ENCODE measurements around the gene DHX36. TPM values are rescaled to one million over a fixed set of nuclear protein-coding genes. Genes with fewer than 3 reads are reported as not detected.

Gene DHX36
- total RNA-seq, 1 donor from 2014 or later, result 93.4 TPM

DNA sequence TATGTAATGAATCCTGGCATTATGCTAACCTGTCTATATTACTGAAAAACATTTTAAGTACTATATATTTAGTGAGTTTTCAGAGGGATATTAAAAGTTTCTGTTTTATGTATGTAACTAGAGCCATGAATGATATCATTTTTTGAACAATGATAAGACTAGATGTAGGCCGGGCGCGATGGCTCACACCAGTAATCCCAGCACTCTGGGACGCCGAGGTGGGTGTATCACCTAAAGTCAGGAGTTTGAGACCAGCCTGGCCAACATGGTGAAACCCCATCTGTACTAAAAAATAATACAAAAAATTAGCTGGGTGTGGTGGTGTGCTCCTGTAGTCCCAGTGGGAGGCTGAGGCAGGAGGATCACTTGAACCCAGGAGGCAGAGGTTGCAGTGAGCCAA lies 34.1 kb downstream of the DHX36 start:
- Mint-ChIP-seq H3K9me3 (no peaks in the 10 kb centered on the region), H3K27me3 (ENCODE audit: low read depth) (no peaks in the 10 kb centered on the region), H3K4me3 (no peak overlapping the region), H3K4me1 (no peaks in the 10 kb centered on the region), H3K36me3 (ENCODE audit: low read depth) (peaks cover 28% of the 10 kb centered on the region), H3K27ac (ENCODE audit: unreplicated experiment) (no peak overlapping the region)
- TF ChIP-seq, protein P1, sequence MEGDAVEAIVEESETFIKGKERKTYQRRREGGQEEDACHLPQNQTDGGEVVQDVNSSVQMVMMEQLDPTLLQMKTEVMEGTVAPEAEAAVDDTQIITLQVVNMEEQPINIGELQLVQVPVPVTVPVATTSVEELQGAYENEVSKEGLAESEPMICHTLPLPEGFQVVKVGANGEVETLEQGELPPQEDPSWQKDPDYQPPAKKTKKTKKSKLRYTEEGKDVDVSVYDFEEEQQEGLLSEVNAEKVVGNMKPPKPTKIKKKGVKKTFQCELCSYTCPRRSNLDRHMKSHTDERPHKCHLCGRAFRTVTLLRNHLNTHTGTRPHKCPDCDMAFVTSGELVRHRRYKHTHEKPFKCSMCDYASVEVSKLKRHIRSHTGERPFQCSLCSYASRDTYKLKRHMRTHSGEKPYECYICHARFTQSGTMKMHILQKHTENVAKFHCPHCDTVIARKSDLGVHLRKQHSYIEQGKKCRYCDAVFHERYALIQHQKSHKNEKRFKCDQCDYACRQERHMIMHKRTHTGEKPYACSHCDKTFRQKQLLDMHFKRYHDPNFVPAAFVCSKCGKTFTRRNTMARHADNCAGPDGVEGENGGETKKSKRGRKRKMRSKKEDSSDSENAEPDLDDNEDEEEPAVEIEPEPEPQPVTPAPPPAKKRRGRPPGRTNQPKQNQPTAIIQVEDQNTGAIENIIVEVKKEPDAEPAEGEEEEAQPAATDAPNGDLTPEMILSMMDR (conservative IDR thresholded peaks at IDR 0.05), result no peak
- no peak for DNase-seq (ENCODE audit: low read depth, low spot score)

DNA sequence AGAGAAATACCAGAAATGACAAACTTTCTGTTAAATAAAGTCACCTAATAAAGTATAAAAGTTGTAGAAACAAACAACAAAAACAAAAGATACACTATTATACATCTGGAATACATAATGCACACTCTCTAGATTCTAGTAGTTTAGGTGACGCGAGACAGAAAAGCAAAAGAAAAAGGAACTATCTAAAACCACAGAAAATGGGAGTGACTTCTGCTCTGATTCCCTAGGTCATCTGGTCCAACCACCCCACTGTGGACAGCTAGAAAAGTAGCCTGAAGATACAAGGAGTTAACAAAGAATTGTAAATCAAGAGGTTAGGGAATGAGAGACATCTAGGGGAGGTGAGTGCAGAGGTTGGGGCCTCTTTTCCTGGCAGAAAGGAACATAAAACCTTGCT lies 39.1 kb downstream of the DHX36 start:
- Mint-ChIP-seq H3K4me1 (no peaks in the 10 kb centered on the region), H3K36me3 (ENCODE audit: low read depth) (peaks cover 13% of the 10 kb centered on the region)

DNA sequence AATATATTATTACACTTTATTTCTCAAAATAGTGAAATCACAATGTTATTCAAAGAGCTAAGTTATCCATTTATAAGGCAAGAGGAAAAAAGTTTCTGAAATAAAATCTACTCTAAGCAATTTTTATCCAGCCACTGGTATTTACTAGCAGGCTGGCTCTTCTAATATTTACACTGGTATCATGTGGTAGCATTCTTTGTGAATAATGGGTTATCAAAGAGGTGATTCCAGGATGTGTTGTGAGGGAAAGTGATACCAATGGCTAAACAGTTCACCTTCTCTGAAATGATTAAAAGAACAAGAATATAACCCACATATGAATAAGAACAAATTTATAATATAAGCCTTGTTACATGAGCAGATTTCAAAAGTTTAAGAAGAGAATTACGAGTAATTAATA lies 44.1 kb downstream of the DHX36 start:
- H3K36me3 Mint-ChIP-seq (ENCODE audit: low read depth), result peaks cover 10% of the 10 kb centered on the region
- TF ChIP-seq, protein P1 (conservative IDR thresholded peaks at IDR 0.05), result no peak
- H3K4me1 Mint-ChIP-seq, result no peaks in the 10 kb centered on the region
- H3K27ac Mint-ChIP-seq (ENCODE audit: unreplicated experiment), result no peak overlapping the region
- H3K4me3 Mint-ChIP-seq, result no peak overlapping the region
- H3K27me3 Mint-ChIP-seq (ENCODE audit: low read depth), result no peaks in the 10 kb centered on the region
- DNase-seq (ENCODE audit: low read depth, low spot score), result no peak
- no peaks in the 10 kb centered on the region for H3K9me3 Mint-ChIP-seq

More for the DNA sequence above, 39.1 kb downstream of the DHX36 start:
- Mint-ChIP-seq H3K27me3 (ENCODE audit: low read depth) (no peaks in the 10 kb centered on the region), H3K4me3 (no peak overlapping the region), H3K9me3 (no peaks in the 10 kb centered on the region), H3K27ac (ENCODE audit: unreplicated experiment) (no peak overlapping the region)
- DNase-seq (ENCODE audit: low read depth, low spot score), result no peak
- TF ChIP-seq, protein P1 (conservative IDR thresholded peaks at IDR 0.05), result no peak

DNA sequence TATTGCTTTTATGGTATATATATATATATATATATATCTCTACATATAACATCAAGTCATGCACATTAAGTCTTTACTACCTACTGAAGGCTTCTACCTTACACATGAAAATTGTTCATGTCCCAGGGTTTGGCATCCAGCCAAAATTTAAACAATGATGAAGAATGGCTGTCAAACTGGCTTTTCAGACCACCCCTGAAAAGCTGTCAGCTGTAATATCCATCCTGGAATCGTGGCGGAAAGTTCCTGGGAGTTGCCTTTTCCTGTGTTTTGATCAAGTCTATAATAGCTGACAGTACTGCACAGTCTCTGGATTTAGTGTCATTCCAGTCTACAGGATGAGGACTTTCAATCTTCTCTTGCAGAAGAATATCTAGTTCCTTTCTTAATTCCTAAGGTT lies 48.3 kb downstream of the DHX36 start:
- TF ChIP-seq, protein P1 (conservative IDR thresholded peaks at IDR 0.05), result no peak
- no peak for DNase-seq (ENCODE audit: low read depth, low spot score)
- Mint-ChIP-seq H3K27ac (ENCODE audit: unreplicated experiment) (no peak overlapping the region), H3K4me1 (no peaks in the 10 kb centered on the region), H3K36me3 (ENCODE audit: low read depth) (peaks cover 26% of the 10 kb centered on the region), H3K4me3 (no peak overlapping the region), H3K9me3 (peaks cover 3% of the 10 kb centered on the region), H3K27me3 (ENCODE audit: low read depth) (no peaks in the 10 kb centered on the region)

DNA sequence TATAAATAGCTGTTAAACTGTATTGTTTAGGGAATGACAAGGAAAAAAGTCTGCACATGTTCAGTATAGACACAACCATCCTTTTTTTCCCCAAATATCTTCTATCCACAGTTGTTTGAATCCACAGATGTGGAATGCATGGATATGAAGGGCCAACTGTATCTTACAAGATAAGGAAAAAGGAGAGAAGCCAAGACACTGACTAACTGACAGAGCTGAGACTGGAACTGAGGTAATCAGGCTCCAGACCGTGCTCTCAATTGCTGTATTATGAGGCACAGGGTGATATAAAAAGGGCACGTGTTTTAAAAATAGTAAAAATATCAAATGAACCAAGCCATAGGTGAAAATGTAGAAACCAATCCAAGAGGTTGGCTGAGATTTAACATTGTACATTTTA lies 49.0 kb downstream of the DHX36 start:
- TF ChIP-seq, protein P1 (conservative IDR thresholded peaks at IDR 0.05), result no peak
- no peaks in the 10 kb centered on the region for H3K4me1 Mint-ChIP-seq
- H3K4me3 Mint-ChIP-seq, result no peak overlapping the region
- H3K27ac Mint-ChIP-seq (ENCODE audit: unreplicated experiment), result no peak overlapping the region
- H3K9me3 Mint-ChIP-seq, result peaks cover 3% of the 10 kb centered on the region
- no peaks in the 10 kb centered on the region for H3K27me3 Mint-ChIP-seq (ENCODE audit: low read depth)
- peaks cover 26% of the 10 kb centered on the region for H3K36me3 Mint-ChIP-seq (ENCODE audit: low read depth)
- DNase-seq (ENCODE audit: low read depth, low spot score), result no peak

DNA sequence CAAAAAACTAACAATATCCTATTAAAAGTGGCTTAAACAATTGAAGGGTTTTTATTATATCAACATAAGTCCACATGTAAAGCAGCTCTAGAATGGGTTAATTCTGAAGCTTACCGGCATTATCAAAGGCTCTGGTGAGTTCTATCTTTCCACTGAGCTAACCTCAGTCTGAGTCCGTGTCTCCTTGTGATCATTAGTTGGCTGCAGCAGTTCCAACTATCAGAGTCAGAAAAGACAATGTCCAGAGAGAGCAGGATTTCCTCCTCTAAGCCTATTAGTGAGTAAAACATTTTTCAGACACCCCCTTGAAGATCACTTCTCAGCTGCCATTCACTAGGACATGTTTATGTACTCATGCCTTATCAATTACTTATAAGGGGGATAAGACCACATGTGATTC lies 49.9 kb downstream of the DHX36 start:
- H3K9me3 Mint-ChIP-seq, result peaks cover 3% of the 10 kb centered on the region
- H3K36me3 Mint-ChIP-seq (ENCODE audit: low read depth), result peaks cover 34% of the 10 kb centered on the region
- H3K27me3 Mint-ChIP-seq (ENCODE audit: low read depth), result no peaks in the 10 kb centered on the region
- TF ChIP-seq, protein P1 (conservative IDR thresholded peaks at IDR 0.05), result no peak
- H3K4me1 Mint-ChIP-seq, result no peaks in the 10 kb centered on the region
- no peak for DNase-seq (ENCODE audit: low read depth, low spot score)
- no peak overlapping the region for H3K27ac Mint-ChIP-seq (ENCODE audit: unreplicated experiment)
- no peak overlapping the region for H3K4me3 Mint-ChIP-seq
